Hepatic stellate cell (primary cell): ENCODE data around the gene FAM227A.
A peak's percentile ranks its signal among the peaks of the same experiment; 100 is the strongest.

ENCODE experiments used
- DNase-seq: peaks from one replicate; pipeline ENCODE4 v3.0.0; 2011; ENCODE audit warnings: low spot score

FAM227A gene

DNA sequence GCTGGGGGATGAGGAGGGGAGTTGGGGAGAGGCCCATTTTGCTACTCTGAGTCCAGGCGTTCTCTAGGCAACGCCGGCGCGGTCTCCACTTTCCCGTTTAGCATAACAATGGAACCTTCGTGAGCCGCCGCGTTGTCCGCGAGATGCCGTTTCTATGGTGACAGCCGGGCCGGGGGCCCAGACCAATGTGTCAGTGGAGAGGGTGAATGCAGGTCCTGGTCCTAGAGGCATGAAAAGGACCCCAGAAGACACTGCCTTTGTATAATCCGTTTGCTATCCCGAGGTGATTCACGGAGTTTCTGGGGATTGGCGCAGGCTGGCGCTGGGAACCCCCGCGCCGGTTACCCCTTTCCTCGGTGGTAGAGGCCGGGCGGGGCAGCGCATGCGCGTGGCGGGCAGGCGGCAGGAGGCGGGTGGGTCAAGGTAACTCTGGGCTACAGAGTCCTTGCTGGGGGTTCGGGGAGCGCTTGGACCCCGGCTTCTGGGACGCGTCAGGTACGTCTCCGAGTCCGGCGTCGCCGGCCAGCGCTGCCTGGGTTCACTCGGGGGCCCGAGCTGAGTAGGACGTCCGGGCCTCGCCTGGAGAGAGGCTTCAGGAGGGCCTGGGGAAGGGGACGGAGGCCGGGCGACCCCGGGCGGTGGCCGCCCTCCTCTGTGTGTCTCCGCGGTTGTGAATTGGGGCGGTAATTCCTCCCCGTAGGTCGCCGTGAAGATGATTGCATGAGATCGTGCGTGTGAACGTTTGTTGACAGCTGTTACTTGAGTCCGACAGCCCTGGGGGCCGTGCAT is at the start of gene FAM227A, which contains the start of gene CBY1:
Gene FAM227A, minus strand, starts transcription at position 137 of the 789 bp plus-strand sequence. CDS start 6,224 bp downstream, outside the sequence.
Gene CBY1, plus strand, starts transcription at position 383 of the 789 bp plus-strand sequence. CDS start 11,417 bp downstream, outside the sequence.
- peak; percentile 99 for DNase-seq

DNA sequence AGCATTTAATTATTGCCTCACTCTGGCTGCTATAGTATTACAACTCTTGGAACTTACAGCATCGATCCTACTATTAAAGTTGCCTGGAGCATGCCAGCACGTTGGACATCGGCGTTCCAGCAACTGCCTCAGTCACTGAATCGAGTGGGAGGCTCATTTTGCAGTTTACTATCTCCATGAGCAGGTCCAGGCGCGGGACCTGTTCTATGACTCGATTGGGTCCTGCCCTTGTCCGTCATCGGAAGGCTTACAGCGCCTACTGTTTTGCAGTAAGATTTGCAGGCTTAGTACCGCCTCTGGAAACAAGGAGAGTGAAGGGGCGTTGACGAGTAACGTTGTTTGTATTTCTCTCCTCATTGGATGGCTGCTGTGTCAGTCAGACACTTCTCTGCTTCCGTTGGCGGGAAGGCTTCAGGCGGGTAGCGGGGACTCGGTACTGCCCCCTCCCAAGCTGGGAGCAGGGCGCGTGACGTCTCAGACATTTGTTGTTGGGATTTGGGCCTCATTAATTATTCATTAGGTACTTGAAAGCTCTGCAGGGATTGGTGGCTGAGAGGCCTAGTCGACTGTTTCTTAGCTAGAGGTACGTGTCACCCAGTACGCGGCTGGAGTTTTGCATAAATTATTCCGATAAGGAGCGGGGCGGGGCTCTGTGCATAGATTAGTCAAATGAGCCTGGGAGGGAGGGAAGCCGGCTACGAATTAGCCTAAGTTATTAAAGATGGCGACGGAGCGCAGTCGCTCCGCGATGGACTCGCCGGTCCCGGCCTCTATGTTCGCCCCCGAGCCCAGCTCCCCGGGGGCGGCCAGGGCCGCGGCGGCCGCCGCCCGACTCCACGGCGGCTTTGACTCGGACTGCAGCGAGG is 49.3 kb upstream of the FAM227A start, which contains the start of gene GTPBP1:
Gene GTPBP1, plus strand, starts transcription at position 710 of the 866 bp plus-strand sequence. Its CDS starts 12 bp downstream, at position 722.
- peak; percentile 99 for DNase-seq

DNA sequence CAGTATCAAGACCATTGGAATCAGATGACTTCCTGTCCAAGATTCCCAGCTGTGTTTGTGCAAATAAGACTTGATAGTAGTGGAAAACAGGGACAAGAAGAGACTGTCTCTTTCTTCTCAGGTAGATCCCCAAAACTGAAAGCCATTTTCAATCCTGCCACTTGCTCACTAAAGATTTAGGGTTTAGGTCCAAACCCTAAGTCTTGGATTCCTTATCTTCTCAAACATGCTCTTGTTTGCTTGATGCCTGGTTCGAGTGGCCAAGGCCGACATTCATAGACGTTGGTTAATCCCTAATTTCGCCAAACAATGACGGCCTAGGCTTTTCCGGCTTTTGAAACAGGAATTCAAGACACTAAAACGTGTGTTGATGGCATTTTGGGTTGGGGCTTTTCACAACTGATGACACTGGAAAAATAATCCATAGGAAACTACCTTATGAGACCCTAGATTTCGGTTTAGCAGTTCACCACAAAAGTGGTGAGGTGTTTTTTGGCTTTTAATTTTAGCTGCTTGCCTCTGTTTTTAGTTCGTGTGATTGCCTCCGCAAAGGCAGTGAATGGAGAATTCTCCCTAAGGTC is 48.6 kb upstream of the FAM227A start:
- no peak for DNase-seq

DNA sequence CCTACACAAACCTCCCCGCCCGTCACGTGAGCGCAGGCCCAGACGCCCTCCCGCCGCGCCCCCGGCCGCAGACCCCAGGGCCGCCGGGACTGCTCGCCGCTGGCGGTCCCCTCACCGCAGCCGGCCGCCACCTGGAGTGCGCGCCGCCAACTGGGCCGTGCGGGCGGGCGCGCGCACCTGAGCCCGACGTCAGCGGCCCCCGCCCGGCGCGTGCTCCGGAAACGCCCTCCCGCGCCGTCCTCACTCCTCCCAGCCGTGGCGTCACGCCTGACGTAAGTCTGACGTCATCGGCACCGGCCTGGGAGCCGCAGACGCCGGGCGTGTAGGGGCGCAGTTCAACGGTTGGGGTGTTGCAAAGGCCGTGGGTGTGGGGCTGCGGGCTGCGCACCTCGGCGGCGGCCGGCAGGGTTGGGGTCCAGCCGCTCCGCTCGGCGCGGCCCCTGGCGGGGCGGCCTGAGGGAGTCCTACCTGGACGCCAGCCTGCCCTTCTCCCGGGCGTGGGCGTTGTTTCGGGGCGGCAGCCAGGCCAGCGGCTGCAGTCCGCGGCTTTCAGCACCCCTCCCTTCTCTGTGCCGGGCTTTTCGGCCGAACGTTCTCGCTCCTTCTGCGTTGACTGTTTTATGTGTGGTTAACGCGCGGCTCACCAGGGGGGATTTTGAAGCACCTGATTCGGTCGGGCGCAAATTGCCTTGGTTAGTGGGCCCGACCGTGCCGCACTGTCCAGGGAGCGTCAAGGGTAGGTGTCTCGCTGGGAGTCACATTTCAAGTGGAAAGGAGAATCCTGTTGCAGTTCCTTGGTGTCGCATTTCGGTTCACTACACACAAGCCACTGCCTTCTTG is 44.8 kb upstream of the FAM227A start, which contains the start of gene JOSD1:
Gene JOSD1, minus strand, starts transcription at position 155 of the 840 bp plus-strand sequence. CDS start 956 bp downstream, outside the sequence.
- peak; percentile 89 for DNase-seq

DNA sequence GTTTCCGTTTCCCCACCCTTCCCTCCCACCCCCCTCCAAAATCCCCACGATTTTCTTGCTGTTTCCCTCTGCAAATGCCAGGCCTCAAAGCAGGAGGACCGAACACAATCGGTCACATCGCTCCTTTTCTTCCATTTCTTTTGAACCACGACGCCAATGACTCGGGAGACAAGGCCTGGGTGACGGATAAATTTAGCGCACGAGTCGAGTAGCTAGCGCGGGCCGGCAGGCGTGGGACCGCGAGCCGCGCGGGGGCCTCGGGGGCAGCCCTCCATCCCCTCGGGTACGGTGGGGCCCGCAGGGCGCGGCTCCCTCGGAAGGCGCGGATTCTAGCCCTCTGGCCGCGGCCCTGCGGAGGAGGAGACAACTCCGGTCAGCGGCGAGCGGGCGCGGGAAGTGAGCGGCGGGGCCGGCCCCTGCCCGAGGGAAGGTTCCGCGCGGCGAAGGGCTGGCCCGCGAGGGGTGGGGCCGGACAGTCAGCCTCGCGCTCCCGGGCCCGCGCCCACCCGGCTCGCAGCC is 44.1 kb upstream of the FAM227A start:
- DNase-seq = peak; percentile 63

DNA sequence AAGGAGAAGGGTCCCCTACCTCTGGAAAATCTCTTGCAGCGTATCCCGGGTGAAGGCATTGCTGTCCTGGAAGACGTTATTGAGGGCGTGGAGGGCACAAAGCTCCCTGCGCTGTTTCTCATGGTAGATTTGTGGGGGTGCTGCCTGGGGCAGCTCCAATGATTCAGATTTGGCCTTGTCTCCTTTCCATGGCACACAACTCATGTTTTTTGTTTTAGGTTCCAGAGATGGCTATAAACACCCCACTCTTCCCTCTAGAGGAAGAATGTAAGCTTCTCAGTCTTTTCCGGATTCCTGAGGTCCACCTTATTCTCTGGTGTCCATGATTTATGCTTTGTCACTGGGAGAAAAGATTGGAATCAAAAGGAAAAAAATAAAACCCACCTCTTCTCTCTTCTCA is 43.6 kb upstream of the FAM227A start:
- DNase-seq = peak; percentile 38

DNA sequence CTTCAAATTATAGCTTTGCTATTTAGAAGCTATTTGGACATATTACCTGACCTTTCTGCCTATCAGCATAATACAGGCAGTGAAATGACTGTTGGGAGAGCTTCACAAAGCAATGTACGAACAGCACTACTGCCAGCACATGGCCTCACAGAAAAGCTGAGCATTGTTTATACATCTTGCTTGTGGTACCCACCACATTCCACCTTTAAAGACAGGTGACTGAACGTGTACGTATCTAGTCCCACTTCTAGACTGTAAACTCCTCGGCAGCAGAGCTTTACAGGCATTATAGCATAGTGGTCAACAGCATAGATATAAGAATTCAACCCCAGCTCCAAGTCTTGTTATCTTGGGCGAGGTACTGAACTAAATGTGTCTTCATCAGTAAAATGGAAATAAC is 43.0 kb upstream of the FAM227A start:
- no peak for DNase-seq

DNA sequence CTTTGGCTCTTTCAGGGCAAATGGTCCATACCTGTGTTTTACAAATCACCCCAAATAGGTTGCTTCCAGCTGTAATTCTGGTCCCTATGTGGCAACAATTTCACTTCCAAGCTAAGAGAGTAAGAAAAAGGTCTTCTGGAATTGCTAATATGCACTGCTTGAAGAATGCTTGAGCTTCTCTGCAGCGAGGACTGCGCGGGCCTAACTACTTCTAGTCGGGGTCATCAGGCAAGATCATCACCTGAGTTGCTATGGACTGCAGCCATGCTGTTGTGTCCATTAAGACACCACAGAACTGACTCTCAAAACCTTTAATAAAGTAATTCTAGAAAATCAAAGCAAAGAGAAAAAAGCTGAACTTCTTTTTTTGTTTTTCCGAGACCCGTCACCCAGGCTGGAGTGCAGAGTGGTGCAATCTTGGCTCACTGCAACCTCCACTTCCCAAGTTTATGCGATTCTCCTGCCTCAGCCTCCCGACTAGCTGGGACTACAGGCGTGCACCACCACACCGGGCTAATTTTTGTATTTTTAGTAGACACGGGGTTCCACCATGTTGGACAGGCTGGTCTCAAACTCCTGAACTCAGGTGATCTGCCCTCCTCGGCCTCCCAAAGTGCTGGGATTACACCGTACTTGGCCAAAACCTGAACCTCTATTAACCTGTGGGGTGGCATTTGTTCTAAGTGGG is 42.4 kb upstream of the FAM227A start:
- no peak for DNase-seq

DNA sequence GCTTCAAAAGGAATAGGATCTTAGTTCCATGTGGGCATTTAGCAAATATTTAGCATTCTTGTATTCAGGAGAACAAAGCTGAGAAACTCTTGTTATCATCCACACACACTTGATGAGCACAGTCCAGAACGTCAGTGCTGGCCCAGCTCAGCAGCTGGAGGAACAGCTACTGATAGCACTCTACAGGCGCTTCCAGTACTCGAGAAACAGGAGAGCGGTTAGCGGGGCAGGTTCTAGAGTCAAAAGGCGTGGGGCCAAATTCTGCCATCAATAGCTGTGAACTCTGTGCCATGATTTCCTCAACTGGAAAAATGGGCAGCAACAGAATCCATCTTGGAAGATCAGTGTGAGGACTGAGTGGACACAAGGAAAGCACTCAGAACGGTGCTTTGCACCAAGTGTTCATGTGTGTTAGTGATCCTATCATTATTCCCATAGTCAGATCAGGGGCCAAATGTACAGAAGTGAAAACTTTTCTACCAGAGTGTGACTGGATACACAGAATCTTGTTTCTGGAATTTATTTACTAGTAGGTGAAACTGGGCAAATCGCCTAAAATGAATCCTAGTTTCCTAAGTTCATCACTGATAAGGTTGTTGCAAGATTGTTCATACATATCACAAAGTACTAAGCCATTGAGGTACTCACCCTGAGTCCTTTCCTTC is 41.4 kb upstream of the FAM227A start:
- no peak for DNase-seq

DNA sequence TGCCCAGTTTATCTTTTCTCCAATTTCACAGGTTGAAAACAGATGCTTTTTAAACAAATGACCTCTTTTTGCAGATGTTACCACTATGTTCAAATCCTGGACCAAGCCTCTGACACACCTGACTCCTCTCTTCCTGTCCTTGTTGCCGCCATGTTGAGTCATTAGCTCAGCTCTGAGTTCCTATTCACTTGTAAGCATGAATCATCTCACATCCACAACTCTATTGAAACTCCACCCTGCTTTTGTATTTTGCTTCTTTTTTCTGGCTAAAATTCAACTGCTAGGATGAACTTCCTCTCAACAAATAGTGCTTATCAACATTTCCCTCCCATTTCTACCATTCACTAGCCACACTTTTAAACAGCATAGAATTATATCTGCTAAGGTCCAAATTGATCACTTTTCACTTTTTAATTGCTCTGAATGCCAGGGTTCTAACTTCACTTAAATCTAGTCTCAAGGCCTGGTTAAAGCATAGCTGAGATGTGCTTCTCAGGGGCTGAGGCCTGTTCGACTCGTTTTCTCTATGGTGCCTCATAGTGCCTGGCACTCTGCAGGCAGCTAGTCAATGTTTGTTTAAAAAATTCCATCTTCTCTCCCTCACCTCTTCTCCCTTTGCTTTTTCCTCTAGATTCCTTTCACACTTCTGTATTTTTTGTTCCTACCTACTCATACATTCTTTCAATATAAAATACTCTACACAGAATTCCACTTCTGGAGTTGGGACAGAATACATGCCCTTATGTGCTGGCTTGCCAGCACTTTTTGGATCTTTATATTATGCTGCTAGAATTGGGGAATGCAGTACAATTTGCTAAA is 40.6 kb upstream of the FAM227A start:
- peak; percentile 60 for DNase-seq

DNA sequence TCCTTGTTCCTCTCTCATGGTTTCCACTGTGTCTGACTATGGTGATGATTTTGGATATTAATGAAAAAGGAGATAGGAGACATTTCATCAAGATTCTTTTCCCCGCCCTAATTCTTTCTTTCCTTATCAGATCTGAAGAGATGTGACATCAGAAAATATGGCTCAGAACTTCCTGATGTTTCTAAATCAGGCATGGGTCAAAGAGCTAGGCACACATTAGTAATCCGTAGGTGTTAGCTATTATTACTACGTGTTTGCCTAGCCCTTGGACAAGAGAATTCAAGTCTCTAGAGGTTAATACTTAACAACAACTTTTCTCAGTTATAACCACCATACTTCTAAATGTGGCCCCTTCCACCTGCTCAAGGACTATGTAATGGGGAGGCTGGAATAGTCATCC is 38.7 kb upstream of the FAM227A start:
- DNase-seq = no peak

DNA sequence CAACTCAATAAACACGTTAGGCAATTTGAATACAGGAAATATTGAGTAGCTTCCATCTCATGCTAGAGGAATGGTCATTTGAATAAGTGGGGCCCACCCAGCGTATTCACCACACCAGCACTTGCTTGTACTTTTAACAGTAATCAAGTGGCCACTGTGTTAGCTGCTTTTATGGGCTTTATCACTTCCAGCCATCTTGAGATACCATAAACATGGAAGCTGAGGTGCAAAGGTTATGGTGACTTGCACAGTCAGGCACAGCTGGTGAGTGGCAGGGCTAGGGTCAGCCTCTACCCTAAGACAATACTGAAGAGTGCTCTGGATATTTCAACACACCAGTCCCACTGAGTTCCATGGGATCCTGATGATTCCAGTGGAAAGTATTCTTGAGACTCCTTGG is 37.9 kb upstream of the FAM227A start:
- DNase-seq = no peak

DNA sequence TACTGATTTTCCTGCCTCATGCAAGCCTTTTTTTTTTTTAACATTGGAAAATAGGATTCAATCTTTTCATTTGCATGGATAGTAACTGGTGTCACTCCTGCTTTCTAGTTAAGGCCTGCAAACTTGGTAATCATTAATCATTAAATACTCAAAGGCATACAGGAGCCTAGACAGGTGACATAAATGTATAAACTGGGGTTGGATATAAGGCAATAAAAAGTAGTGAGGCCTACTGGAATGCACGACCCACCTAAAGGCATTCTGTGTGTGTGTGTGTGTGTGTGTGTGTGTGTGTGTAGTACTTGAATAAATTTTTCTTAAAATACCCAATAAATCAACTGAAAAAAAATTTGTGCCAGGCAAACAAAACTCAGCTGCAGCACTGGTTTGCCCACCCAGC is 33.5 kb upstream of the FAM227A start:
- no peak for DNase-seq

DNA sequence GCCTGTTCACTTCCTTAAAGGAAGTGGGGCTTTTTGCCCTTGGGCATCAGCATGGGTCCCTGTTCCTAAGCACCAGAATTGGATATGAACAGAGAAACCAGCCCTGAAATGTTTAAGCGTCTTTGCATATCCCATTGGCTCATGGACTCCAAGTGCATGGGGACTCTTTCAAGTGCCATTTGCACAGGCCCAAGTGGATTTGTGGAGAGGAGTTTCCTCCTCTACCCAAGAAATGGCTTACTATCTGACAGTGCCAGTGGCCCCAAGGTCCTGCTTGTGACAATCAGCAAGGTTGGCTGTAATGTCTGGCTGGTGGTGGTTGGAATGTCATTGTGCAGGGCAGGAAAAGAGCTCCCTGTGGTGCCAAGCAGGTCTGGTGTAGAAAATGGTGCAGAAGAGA is 29.6 kb upstream of the FAM227A start:
- no peak for DNase-seq

DNA sequence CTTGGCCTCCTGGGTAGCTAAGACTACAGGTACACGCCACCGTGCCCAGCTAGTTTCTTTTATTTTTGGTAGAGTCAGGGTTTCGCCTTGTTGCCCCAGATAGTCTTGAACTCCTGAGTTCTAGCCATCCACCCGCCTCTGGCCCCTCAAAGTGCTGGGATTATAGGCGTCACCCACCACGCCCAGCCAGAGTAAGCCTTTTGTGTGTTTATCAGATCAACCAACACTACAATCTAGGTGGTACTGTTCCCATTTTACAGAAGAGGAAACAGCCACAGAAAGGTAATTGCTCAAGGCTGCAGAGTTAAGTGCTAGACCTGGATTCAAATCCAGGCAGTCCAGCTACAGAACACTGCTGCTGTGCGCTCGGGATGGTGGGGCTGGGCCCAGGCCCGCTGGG is 28.7 kb upstream of the FAM227A start:
- DNase-seq = no peak

DNA sequence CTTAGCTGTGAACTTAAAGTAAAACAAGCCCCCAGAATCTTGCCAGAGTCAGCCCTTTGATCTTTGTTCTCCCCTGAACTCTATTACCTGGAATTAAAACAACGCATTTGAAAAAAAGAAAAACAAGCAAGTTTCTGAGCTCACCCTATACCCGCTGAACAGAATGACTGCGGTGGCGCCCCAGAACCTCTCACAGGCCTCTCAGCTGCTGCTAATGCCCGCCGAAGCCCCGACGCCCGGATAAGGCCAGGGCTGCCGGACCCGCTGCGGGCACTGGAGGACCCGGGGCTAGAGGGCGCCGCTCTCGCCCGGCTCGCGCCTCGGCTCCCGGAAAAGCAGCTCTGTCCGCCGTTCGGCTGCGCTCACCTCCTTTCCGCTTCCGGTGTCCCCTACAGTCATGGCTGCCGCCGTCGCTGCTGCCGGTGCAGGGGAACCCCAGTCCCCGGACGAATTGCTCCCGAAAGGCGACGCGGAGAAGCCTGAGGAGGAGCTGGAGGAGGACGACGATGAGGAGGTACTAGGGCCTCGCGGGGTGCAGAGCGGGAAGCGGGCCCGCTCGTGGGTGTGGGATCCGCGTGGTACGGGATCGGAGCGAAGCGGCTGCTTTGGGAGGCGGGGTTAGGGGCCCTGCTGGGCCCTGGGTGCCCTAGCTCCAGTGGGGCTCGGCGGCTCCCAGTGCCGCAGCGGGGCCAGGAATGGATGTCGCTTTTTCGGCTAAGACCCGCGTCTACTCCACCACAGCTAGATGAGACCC is 25.6 kb upstream of the FAM227A start, which contains the start of gene TOMM22:
Gene TOMM22, plus strand, starts transcription at position 376 of the 754 bp plus-strand sequence. Its CDS starts 22 bp downstream, at position 398.
- DNase-seq = peak; percentile 94

DNA sequence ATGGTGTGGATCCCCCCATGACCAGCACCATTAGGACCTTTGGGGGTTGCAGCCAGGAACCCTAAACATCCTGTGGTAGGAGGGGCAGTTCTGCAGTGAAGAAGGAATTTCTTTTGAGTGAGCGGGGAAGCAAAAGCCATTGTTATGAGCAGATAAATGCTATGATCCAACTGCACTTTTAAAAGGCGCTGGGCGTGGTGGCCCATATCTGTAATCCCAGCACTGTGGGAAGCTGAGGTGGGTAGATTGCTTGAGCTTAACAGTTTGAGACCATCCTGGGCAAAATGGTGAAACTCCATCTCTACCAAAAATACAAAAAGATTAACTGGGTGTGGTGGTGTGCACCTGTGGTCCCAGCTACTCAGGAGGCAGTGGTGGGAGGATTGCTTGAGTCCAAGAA is 19.6 kb upstream of the FAM227A start:
- no peak for DNase-seq

DNA sequence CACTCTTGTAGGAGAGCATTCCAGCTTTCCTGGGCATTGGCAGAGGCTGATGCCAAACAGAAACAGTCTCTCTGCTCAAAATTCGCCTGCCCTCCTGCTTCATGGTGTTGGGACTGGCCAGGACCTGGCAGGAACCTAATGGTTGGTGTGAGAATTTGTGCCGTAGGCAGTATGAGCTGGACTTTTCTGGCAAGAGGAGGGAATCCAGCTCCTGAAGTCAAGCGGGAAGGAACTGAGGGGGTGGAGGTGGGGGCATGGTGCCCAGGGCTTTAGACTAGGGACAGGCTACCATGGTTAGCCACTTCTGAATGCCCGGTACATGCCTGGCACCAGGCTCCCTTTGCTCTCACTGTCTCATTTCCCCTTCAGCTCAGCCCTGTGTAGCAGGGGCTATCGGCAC is 18.7 kb upstream of the FAM227A start:
- no peak for DNase-seq
